Brain microvascular endothelial cell (primary cell): ENCODE results near the gene MAP4K5.
A peak's percentile ranks its signal among the peaks of the same experiment; 100 is the strongest.

Experiments used
- DNase-seq: peaks from one replicate; pipeline ENCODE4 v3.0.0-alpha.2; 2020
- H3K27ac ChIP-seq: fragments of 250-450 bp; sonication (Bioruptor Pico); 2 replicates; pipeline ENCODE4 v1.5.1; 2020; ENCODE audit warnings: mild to moderate bottlenecking, moderate library complexity
- H3K27me3 ChIP-seq: fragments of 250-450 bp; sonication (Bioruptor Pico); replicated peaks from 2 replicates; pipeline ENCODE4 v1.5.1; 2020; ENCODE audit warnings: mild to moderate bottlenecking
- H3K36me3 ChIP-seq: fragments of 250-450 bp; sonication (Bioruptor Pico); replicated peaks from 2 replicates; pipeline ENCODE4 v1.5.1; 2020; ENCODE audit warnings: mild to moderate bottlenecking
- H3K4me3 ChIP-seq: 2 replicates; pipeline ENCODE4 v1.5.1; 2011; ENCODE audit warnings: low read depth, mild to moderate bottlenecking, control low read depth, low read length, moderate library complexity
- in situ Hi-C: cut with HindIII; loops from 2 replicates; pipeline ENCODE4 v1.10.0; 2017; ENCODE audit warnings: low sequenced_read_pairs, low pct_ligation_motif_present
- TF ChIP-seq, protein P1 (sequence below): IDR thresholded peaks from 2 replicates; pipeline ENCODE4 v1.5.1; 2011; ENCODE audit warnings: low read depth, mild to moderate bottlenecking, moderate library complexity, low read length, control low read depth, inconsistent platforms; ENCODE audit errors: missing control alignments

MAP4K5 gene

DNA sequence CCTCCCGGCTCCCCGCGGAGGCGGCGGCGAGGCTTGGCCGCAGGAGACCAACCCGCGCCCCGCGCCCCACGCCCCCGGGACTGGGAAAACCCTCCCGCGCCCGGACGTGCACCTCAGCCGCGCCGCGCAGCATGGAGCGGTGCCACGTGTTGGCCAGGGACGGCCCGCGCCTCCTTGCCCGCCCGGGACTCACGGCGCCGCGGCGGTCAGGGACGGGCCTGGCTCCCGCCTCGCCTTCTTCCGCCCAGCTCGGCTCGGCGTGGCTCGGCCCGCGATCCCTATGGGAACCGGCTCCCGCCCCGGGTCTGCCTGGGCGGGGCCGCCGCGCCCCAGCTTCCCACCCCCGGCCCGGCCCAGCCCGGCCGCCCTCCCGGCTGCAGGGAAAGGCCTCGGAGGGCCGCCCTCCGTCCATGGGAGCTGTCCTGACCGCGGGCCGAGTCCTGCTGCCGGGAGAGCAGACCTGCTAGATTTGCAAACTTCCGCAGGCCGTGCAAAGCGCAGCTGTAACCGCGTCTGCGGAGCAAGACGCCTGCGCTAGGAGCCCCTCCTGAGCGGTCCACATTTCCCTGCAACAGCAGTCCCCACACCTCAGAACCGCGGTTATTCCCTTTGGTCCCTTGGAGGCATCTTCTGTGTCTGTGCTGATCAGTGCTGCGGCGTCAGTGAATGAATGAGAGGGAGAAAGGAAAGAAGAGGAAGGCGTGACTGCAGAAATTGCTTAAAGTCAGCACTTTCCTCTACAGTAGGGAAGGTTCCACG is 135.6 kb downstream of the MAP4K5 start, which contains the start of gene CDKL1:
Gene CDKL1 (minus strand): TSS at position 251 of the 759 bp plus-strand sequence. CDS start 1,013 bp downstream, outside the sequence.
- Histone ChIP-seq H3K4me3 (peak within 1 kb of the TSS; percentile 71), H3K27me3 (no peaks in the 10 kb centered on the region), H3K27ac (peak within 1 kb of the TSS; percentile 73), H3K36me3 (no peaks in the 10 kb centered on the region)
- peak; percentile 43 for DNase-seq
- in situ Hi-C loops = no loop called here
- TF ChIP-seq, protein P1, sequence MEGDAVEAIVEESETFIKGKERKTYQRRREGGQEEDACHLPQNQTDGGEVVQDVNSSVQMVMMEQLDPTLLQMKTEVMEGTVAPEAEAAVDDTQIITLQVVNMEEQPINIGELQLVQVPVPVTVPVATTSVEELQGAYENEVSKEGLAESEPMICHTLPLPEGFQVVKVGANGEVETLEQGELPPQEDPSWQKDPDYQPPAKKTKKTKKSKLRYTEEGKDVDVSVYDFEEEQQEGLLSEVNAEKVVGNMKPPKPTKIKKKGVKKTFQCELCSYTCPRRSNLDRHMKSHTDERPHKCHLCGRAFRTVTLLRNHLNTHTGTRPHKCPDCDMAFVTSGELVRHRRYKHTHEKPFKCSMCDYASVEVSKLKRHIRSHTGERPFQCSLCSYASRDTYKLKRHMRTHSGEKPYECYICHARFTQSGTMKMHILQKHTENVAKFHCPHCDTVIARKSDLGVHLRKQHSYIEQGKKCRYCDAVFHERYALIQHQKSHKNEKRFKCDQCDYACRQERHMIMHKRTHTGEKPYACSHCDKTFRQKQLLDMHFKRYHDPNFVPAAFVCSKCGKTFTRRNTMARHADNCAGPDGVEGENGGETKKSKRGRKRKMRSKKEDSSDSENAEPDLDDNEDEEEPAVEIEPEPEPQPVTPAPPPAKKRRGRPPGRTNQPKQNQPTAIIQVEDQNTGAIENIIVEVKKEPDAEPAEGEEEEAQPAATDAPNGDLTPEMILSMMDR = no peak

DNA sequence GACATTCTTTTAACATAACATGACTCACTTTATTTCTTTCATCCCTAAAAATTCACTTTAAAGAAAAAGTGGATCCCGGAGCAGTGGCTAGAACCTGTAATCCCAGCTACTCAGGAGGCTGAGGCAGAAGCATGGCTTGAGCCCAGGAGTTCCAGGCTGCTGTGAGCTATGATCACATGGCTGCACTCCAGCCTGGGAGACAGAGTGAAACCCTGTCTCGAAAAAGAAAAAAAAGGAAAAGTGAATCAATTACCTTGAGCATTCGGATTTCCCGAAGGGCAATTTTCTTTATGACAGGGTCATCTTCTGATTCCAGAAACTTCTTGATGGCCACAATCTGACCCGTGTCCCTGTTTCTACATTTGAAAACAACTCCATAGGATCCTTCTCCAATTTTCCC is 136.9 kb downstream of the MAP4K5 start:
- TF ChIP-seq, protein P1 = no peak
- Histone ChIP-seq H3K27ac (no peak overlapping the region), H3K27me3 (no peaks in the 10 kb centered on the region), H3K4me3 (peak overlapping the region; percentile 71), H3K36me3 (no peaks in the 10 kb centered on the region)
- in situ Hi-C loops = no loop called here
- no peak for DNase-seq

DNA sequence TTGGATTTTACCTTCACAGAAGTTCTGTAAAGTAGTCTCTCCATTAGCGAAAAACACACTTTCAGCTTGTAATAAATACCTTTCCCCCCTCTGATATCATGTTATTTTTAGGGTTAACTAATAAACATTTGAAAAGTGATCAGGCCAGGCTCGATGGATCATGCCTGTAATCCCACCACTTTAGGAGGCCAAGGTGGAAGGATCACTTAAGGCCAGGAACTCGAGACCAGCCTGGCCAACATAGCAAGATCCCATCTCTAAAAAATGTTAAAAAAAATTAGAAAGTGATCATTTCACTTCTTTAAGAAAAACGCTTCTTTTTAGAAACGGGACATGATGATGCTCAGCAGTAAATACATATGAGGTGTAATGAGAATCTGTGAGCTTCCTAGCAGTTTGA is 137.7 kb downstream of the MAP4K5 start:
- Histone ChIP-seq H3K27ac (no peak overlapping the region), H3K27me3 (no peaks in the 10 kb centered on the region), H3K4me3 (no peak overlapping the region), H3K36me3 (no peaks in the 10 kb centered on the region)
- TF ChIP-seq, protein P1 = no peak
- no peak for DNase-seq
- in situ Hi-C loops = no loop called here

DNA sequence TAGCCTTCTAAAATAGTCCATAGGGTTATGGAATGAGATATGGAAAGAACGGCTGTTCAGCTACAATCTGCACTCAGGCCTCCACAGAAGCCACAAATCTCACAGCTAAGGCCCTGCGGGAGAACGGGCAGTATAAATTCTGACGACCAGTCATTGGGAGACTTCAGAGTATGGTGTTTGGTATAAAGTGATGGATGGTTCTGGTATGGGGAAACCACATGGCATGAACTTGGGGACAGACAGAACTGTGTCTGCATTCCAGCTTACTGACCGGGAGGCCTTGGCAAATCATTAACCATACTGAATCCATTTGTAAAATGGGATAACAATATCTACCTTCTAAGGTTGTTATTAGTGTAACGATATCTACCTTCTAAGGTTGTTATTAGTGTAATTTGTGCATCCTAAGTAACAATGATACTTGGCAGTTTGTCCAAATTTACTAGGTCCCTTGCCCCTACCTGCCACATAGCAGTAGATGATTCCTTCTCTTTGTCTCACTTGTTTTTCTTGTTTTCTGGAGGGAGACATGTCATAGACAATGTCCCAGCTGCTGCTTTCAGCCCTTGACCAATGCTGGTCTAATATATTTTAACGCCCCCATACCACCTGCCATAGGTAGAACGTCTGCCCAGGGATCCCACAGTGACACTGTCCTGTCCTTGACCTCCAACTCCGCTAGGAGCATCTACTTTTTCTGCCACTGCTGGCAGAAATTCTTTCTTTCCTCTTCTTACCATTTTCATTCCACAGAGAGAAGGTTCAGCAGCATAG is 142.5 kb downstream of the MAP4K5 start:
- TF ChIP-seq, protein P1 = no peak
- H3K27me3 ChIP-seq = no peaks in the 10 kb centered on the region
- no peak for DNase-seq
- no peak overlapping the region for H3K27ac ChIP-seq
- in situ Hi-C loops = no loop called here
- no peak overlapping the region for H3K4me3 ChIP-seq
- no peaks in the 10 kb centered on the region for H3K36me3 ChIP-seq

DNA sequence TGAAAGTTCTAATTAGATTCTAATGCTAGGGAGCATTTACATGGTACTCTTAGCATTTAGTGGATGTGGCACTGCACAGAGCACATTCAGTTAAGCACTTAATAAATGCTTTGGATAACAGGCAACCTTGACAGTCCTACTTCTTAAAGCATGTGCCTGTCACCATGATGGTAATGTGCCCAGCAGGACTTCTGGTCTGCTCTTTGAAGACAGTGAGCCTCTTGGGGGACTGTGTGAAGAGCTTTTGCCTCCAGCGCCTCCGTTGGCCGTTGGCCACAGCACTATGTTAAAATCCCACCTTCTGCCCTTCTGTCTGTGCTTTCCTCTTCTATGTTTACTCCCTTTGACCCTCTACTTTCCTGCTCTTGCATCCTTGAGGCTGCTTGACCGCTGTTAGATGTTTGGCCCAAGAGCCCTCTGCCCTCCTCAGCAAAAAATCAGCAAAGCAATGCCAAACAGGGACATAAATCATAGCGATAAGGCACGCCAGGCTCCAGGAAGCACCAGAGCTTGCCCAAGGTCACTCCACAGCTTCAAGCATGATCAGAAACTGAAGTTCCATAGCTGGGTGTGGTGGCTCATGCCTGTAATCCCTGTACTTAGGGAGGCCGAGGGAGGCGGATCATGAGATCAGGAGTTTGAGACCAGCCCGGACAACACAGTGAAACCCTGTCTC is 144.0 kb downstream of the MAP4K5 start:
- TF ChIP-seq, protein P1 = no peak
- H3K4me3 ChIP-seq = no peak overlapping the region
- H3K27me3 ChIP-seq = no peaks in the 10 kb centered on the region
- H3K36me3 ChIP-seq = no peaks in the 10 kb centered on the region
- H3K27ac ChIP-seq = no peak overlapping the region
- DNase-seq = no peak
- in situ Hi-C loops = no loop called here
